Hepatocyte (in vitro differentiated cells): ENCODE data around the gene CHRNB1. TPM values are rescaled to one million over a fixed set of nuclear protein-coding genes. Genes with fewer than 3 reads are reported as not detected.
A peak's percentile ranks its signal among the peaks of the same experiment; 100 is the strongest.

Experiments used
- DNase-seq: peaks from one replicate; pipeline ENCODE4 v3.0.0-alpha.2; 2016; ENCODE audit warnings: low spot score
- H2AFZ ChIP-seq: fragments of 200-600 bp; sonication (generic); 2 replicates; pipeline ENCODE4 v1.6.0; 2016; ENCODE audit warnings: antibody characterized with exemption, mild to moderate bottlenecking
- H3K27ac ChIP-seq: fragments of 200-600 bp; sonication (generic); 2 replicates; pipeline ENCODE4 v1.5.1; 2016; ENCODE audit warnings: mild to moderate bottlenecking
- H3K27me3 ChIP-seq: fragments of 200-600 bp; sonication (generic); 2 replicates; pipeline ENCODE4 v1.6.1; 2016
- H3K36me3 ChIP-seq: fragments of 200-600 bp; sonication (generic); replicated peaks from 2 replicates; pipeline ENCODE4 v1.5.1; 2016; ENCODE audit warnings: low read depth; ENCODE audit not compliant: insufficient read depth
- H3K4me1 ChIP-seq: fragments of 200-600 bp; sonication (generic); 2 replicates; pipeline ENCODE4 v1.5.1; 2016; ENCODE audit warnings: mild to moderate bottlenecking, moderate library complexity; ENCODE audit not compliant: insufficient read depth
- H3K4me2 ChIP-seq: fragments of 200-600 bp; sonication (generic); 2 replicates; pipeline ENCODE4 v1.6.0; 2016
- H3K4me3 ChIP-seq: fragments of 200-600 bp; sonication (generic); 2 replicates; pipeline ENCODE4 v1.5.1; 2016; ENCODE audit warnings: mild to moderate bottlenecking
- H3K79me2 ChIP-seq: fragments of 200-600 bp; sonication (generic); 2 replicates; pipeline ENCODE4 v1.6.0; 2017; ENCODE audit warnings: mild to moderate bottlenecking
- H3K9me2 ChIP-seq: fragments of 200-600 bp; sonication (generic); replicated peaks from 2 replicates; pipeline ENCODE4 v1.6.0; 2017; ENCODE audit warnings: mild to moderate bottlenecking; ENCODE audit not compliant: insufficient read depth
- H3K9me3 ChIP-seq: fragments of 200-600 bp; sonication (generic); 2 replicates; pipeline ENCODE4 v1.5.1; 2016; ENCODE audit warnings: low read depth, mild to moderate bottlenecking
- H4K20me1 ChIP-seq: fragments of 200-600 bp; sonication (generic); 2 replicates; pipeline ENCODE4 v1.6.0; 2016; ENCODE audit warnings: mild to moderate bottlenecking; ENCODE audit not compliant: insufficient read depth, poor library complexity, severe bottlenecking
- EZH2 ChIP-seq: fragments of 200-600 bp; sonication (generic); IDR thresholded peaks from 2 replicates; pipeline ENCODE4 v1.6.1; 2016; ENCODE audit warnings: antibody characterized with exemption, mild to moderate bottlenecking, borderline replicate concordance
- EZH2phosphoT487 ChIP-seq: fragments of 200-600 bp; sonication (generic); IDR thresholded peaks from one replicate; pipeline ENCODE4 v1.6.1; 2018; ENCODE audit warnings: antibody characterized with exemption, mild to moderate bottlenecking, low read depth, moderate library complexity; ENCODE audit not compliant: unreplicated experiment, severe bottlenecking
- WGBS: methylation state at CpG from one replicate; pipeline ENCODE4 v1.1.6; 2016; ENCODE audit warnings: low lambda C conversion rate; ENCODE audit errors: missing lambda C conversion rate; 5-methylcytosine and 5-hydroxymethylcytosine counted together
- polyA plus RNA-seq: library from polyadenylated mRNA; unstranded; fragments of >200 nt; fragmentation: Nextera tagmentation; extraction: Ambion mirVana; gene quantifications from 2 replicates; pipeline ENCODE4 v1.2.1, GENCODE V29; 2016
- total RNA-seq: library from RNA; depleted of rRNA; stranded (reverse); fragments of >200 nt; gene quantifications from 2 replicates; pipeline ENCODE4 v1.2.3, GENCODE V29; 2014
- TF ChIP-seq, protein P1 (sequence below): fragments of 200-600 bp; sonication (generic); IDR thresholded peaks from 2 replicates; pipeline ENCODE4 v1.5.1; 2016; ENCODE audit warnings: antibody characterized with exemption, mild to moderate bottlenecking; ENCODE audit not compliant: poor library complexity

Gene CHRNB1
- total and polyA plus RNA-seq, 2 experiments from 2014 or later, result 10.9 to 17.5 TPM

DNA sequence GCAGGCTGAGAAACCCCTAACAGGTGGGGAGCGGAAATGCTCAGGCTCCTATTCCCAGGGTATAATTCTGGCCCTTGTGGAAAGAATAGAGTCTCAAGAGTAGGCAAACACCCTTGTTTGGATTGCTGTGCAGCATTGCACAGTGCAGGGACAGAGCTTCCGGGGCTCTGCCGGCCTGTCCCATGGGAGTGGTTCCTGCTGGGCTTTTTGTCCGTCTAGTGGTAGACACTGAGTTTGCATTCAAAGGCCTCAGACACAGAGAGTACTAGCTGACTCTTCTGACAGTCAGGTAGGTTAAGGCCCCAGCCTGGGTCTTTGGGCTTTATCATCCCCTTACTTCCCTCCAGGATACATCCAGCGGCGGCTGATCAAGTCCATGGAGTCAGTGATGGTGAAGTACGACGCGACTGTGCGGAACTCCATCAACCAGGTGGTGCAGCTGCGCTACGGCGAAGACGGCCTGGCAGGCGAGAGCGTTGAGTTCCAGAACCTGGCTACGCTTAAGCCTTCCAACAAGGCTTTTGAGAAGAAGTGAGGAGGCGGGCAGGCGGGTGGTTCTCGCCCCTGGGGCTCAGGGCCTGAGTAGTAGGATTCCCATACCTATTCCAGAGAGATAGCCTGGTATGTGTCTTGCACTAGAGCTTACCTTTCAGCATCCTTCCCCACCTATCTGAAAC is 57.4 kb downstream of the CHRNB1 start:
- Histone ChIP-seq H3K4me3 (no peak overlapping the region), H3K4me2 (no peak overlapping the region), H3K9me2 (no peaks in the 10 kb centered on the region), H3K9me3 (no peaks in the 10 kb centered on the region), H2AFZ (no peak overlapping the region), H3K79me2 (peaks cover 5% of the 10 kb centered on the region), H3K4me1 (no peaks in the 10 kb centered on the region), H3K27ac (no peak overlapping the region), H3K36me3 (peaks cover 4% of the 10 kb centered on the region), H4K20me1 (no peaks in the 10 kb centered on the region), H3K27me3 (no peaks in the 10 kb centered on the region)
- 96% methylated on average over 20 of the region's 20 CpGs for WGBS
- DNase-seq, result no peak
- TF ChIP-seq EZH2phosphoT487, result no peak
- TF ChIP-seq, protein P1, sequence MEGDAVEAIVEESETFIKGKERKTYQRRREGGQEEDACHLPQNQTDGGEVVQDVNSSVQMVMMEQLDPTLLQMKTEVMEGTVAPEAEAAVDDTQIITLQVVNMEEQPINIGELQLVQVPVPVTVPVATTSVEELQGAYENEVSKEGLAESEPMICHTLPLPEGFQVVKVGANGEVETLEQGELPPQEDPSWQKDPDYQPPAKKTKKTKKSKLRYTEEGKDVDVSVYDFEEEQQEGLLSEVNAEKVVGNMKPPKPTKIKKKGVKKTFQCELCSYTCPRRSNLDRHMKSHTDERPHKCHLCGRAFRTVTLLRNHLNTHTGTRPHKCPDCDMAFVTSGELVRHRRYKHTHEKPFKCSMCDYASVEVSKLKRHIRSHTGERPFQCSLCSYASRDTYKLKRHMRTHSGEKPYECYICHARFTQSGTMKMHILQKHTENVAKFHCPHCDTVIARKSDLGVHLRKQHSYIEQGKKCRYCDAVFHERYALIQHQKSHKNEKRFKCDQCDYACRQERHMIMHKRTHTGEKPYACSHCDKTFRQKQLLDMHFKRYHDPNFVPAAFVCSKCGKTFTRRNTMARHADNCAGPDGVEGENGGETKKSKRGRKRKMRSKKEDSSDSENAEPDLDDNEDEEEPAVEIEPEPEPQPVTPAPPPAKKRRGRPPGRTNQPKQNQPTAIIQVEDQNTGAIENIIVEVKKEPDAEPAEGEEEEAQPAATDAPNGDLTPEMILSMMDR, result no peak
- TF ChIP-seq EZH2, result no peak

DNA sequence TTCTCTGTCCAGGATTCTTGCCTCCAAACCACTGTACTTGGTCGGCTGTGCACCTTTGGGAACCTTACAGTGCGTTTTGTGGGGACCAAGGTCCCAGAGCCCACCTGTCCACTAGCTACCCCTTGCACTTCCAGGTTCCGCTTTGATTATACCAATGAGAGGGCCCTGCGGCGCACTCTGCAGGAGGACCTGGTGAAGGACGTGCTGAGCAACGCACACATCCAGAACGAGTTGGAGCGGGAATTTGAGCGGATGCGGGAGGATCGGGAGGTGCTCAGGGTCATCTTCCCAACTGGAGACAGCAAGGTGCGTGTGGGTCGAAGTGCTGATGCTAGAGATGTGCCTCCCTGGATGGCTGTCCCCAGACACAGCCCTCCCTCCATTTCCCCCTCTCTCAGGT is 58.1 kb downstream of the CHRNB1 start:
- Histone ChIP-seq H2AFZ (no peak overlapping the region), H3K27me3 (no peaks in the 10 kb centered on the region), H3K4me2 (no peak overlapping the region), H3K9me3 (no peaks in the 10 kb centered on the region), H3K36me3 (peaks cover 4% of the 10 kb centered on the region), H3K9me2 (no peaks in the 10 kb centered on the region), H3K27ac (no peak overlapping the region), H3K4me3 (no peak overlapping the region), H3K4me1 (no peaks in the 10 kb centered on the region), H4K20me1 (no peaks in the 10 kb centered on the region), H3K79me2 (peaks cover 5% of the 10 kb centered on the region)
- 91% methylated on average over 14 of the region's 14 CpGs for WGBS
- TF ChIP-seq, protein P1, result peak; percentile 13
- no peak for TF ChIP-seq EZH2phosphoT487
- no peak for DNase-seq

DNA sequence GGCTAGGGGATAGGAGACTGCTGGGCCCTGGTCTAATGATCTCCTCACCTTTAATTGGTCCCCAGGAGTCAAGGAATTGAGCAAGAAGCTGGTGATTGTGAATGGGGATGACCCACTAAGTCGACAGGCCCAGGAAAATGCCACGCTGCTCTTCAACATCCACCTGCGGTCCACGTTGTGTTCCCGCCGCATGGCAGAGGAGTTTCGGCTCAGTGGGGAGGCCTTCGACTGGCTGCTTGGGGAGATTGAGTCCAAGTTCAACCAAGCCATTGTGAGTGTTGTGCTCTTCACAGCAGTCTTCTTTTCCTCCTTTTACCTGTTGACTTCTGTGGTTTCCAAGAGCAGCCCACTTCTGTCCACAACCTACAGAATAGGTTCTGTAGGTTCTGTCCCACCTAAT is 58.7 kb downstream of the CHRNB1 start:
- Histone ChIP-seq H3K36me3 (peaks cover 4% of the 10 kb centered on the region), H3K4me1 (no peaks in the 10 kb centered on the region), H3K4me3 (no peak overlapping the region), H3K9me3 (no peaks in the 10 kb centered on the region), H3K79me2 (peaks cover 5% of the 10 kb centered on the region), H3K27me3 (no peaks in the 10 kb centered on the region), H3K4me2 (no peak overlapping the region), H2AFZ (no peak overlapping the region), H3K27ac (no peak overlapping the region), H4K20me1 (no peaks in the 10 kb centered on the region), H3K9me2 (no peaks in the 10 kb centered on the region)
- TF ChIP-seq EZH2 (no peak), EZH2phosphoT487 (no peak)
- TF ChIP-seq, protein P1, result no peak
- DNase-seq, result no peak
- WGBS, result 98% methylated on average over 8 of the region's 8 CpGs

Other genes starting within 250 kb of the CHRNB1 start
Only the 30 nearest of the 40 such genes appear.
- 169 and 197 TPM in 2 replicates for gene CLDN7, start 182.6 kb upstream of the CHRNB1 start, total RNA-seq
- 290 and 341 TPM in 2 replicates for gene CLDN7, start 182.6 kb upstream of the CHRNB1 start, polyA plus RNA-seq
- 0.88 and 1.6 TPM in 2 replicates for gene SLC2A4, start 163.3 kb upstream of the CHRNB1 start, total RNA-seq
- 0.42 and 0.89 TPM in 2 replicates for gene SLC2A4, start 163.3 kb upstream of the CHRNB1 start, polyA plus RNA-seq
- 1.4 and 1.7 TPM in 2 replicates for gene YBX2, start 150.4 kb upstream of the CHRNB1 start, total RNA-seq
- gene YBX2, start 150.4 kb upstream of the CHRNB1 start, polyA plus RNA-seq, result 1.3 and 3.0 TPM in 2 replicates
- 267 and 331 TPM in 2 replicates for gene EIF5A, start 137.4 kb upstream of the CHRNB1 start, total RNA-seq
- 693 and 747 TPM in 2 replicates for gene EIF5A, start 137.4 kb upstream of the CHRNB1 start, polyA plus RNA-seq
- gene GPS2, start 129.7 kb upstream of the CHRNB1 start, total RNA-seq, result 34.5 and 50.3 TPM in 2 replicates
- gene GPS2, start 129.7 kb upstream of the CHRNB1 start, polyA plus RNA-seq, result 103 and 111 TPM in 2 replicates
- 9.2 and 9.6 TPM in 2 replicates for gene NEURL4, start 115.7 kb upstream of the CHRNB1 start, total RNA-seq
- gene NEURL4, start 115.7 kb upstream of the CHRNB1 start, polyA plus RNA-seq, result 9.5 and 13.9 TPM in 2 replicates
- not detected in 2 replicates for gene ACAP1, start 108.5 kb upstream of the CHRNB1 start, total RNA-seq
- gene ACAP1, start 108.5 kb upstream of the CHRNB1 start, polyA plus RNA-seq, result 10.2 and 14.6 TPM in 2 replicates
- gene KCTD11, start 92.9 kb upstream of the CHRNB1 start, total RNA-seq, result 9.2 and 12.4 TPM in 2 replicates
- 14.1 and 19.6 TPM in 2 replicates for gene KCTD11, start 92.9 kb upstream of the CHRNB1 start, polyA plus RNA-seq
- not detected in 2 replicates for gene TMEM95, start 89.9 kb upstream of the CHRNB1 start, total RNA-seq
- gene TMEM95, start 89.9 kb upstream of the CHRNB1 start, polyA plus RNA-seq, result not detected in 2 replicates
- 8.4 and 11.4 TPM in 2 replicates for gene TNK1, start 64.0 kb upstream of the CHRNB1 start, total RNA-seq
- 8.9 and 10.2 TPM in 2 replicates for gene TNK1, start 64.0 kb upstream of the CHRNB1 start, polyA plus RNA-seq
- gene PLSCR3, start 50.5 kb upstream of the CHRNB1 start, total RNA-seq, result 11.8 and 17.6 TPM in 2 replicates
- 58.0 and 59.6 TPM in 2 replicates for gene PLSCR3, start 50.5 kb upstream of the CHRNB1 start, polyA plus RNA-seq
- gene TMEM256, start 41.0 kb upstream of the CHRNB1 start, total RNA-seq, result 109 and 118 TPM in 2 replicates
- 105 and 109 TPM in 2 replicates for gene TMEM256, start 41.0 kb upstream of the CHRNB1 start, polyA plus RNA-seq
- gene NLGN2, start 37.2 kb upstream of the CHRNB1 start, total RNA-seq, result 4.1 and 7.2 TPM in 2 replicates
- gene NLGN2, start 37.2 kb upstream of the CHRNB1 start, polyA plus RNA-seq, result 4.3 and 6.6 TPM in 2 replicates
- gene SPEM1, start 24.7 kb upstream of the CHRNB1 start, total RNA-seq, result not detected in 2 replicates
- 0.21 TPM in 1 of 2 replicates, not detected in the other for gene SPEM1, start 24.7 kb upstream of the CHRNB1 start, polyA plus RNA-seq
- gene SPEM2, start 19.4 kb upstream of the CHRNB1 start, total RNA-seq, result not detected in 2 replicates
- gene SPEM2, start 19.4 kb upstream of the CHRNB1 start, polyA plus RNA-seq, result not detected in 2 replicates
- not detected in 2 replicates for gene SPEM3, start 16.2 kb upstream of the CHRNB1 start, total RNA-seq
- not detected in 2 replicates for gene SPEM3, start 16.2 kb upstream of the CHRNB1 start, polyA plus RNA-seq
- gene TMEM102, start 9.6 kb upstream of the CHRNB1 start, total RNA-seq, result 12.3 and 12.5 TPM in 2 replicates
- 13.7 and 13.9 TPM in 2 replicates for gene TMEM102, start 9.6 kb upstream of the CHRNB1 start, polyA plus RNA-seq
- gene FGF11, start 5.5 kb upstream of the CHRNB1 start, total RNA-seq, result 1.4 and 2.7 TPM in 2 replicates
- gene FGF11, start 5.5 kb upstream of the CHRNB1 start, polyA plus RNA-seq, result 3.6 and 3.8 TPM in 2 replicates
- gene ZBTB4, start 34.6 kb downstream of the CHRNB1 start, total RNA-seq, result 22.7 and 27.1 TPM in 2 replicates
- gene ZBTB4, start 34.6 kb downstream of the CHRNB1 start, polyA plus RNA-seq, result 20.8 and 21.5 TPM in 2 replicates
- gene SLC35G6, start 36.4 kb downstream of the CHRNB1 start, total RNA-seq, result 0.24 TPM in 1 of 2 replicates, not detected in the other
- gene SLC35G6, start 36.4 kb downstream of the CHRNB1 start, polyA plus RNA-seq, result 0.30 and 0.44 TPM in 2 replicates
- gene POLR2A, start 39.3 kb downstream of the CHRNB1 start, total RNA-seq, result 50.2 and 74.5 TPM in 2 replicates
- gene POLR2A, start 39.3 kb downstream of the CHRNB1 start, polyA plus RNA-seq, result 96.3 and 98.1 TPM in 2 replicates
- gene TNFSF12, start 104.0 kb downstream of the CHRNB1 start, total RNA-seq, result 4.5 and 7.3 TPM in 2 replicates
- gene TNFSF12, start 104.0 kb downstream of the CHRNB1 start, polyA plus RNA-seq, result 8.0 and 11.3 TPM in 2 replicates
- 0.90 and 11.0 TPM in 2 replicates for gene TNFSF13, start 113.7 kb downstream of the CHRNB1 start, total RNA-seq
- 2.4 and 5.4 TPM in 2 replicates for gene TNFSF13, start 113.7 kb downstream of the CHRNB1 start, polyA plus RNA-seq
- gene SENP3, start 116.9 kb downstream of the CHRNB1 start, total RNA-seq, result 61.1 and 71.2 TPM in 2 replicates
- 33.7 and 35.4 TPM in 2 replicates for gene SENP3, start 116.9 kb downstream of the CHRNB1 start, polyA plus RNA-seq
- 64.0 and 75.5 TPM in 2 replicates for gene CD68, start 134.6 kb downstream of the CHRNB1 start, total RNA-seq
- 80.4 and 82.6 TPM in 2 replicates for gene CD68, start 134.6 kb downstream of the CHRNB1 start, polyA plus RNA-seq
- gene MPDU1, start 138.8 kb downstream of the CHRNB1 start, total RNA-seq, result 201 and 234 TPM in 2 replicates
- 109 and 113 TPM in 2 replicates for gene MPDU1, start 138.8 kb downstream of the CHRNB1 start, polyA plus RNA-seq
- 0.13 and 0.44 TPM in 2 replicates for gene SOX15, start 145.0 kb downstream of the CHRNB1 start, total RNA-seq
- gene SOX15, start 145.0 kb downstream of the CHRNB1 start, polyA plus RNA-seq, result 0.89 and 0.95 TPM in 2 replicates
- 33.0 and 33.7 TPM in 2 replicates for gene FXR2, start 169.8 kb downstream of the CHRNB1 start, total RNA-seq
- gene FXR2, start 169.8 kb downstream of the CHRNB1 start, polyA plus RNA-seq, result 33.8 and 41.6 TPM in 2 replicates
- gene SAT2, start 182.8 kb downstream of the CHRNB1 start, total RNA-seq, result 114 and 130 TPM in 2 replicates
- 128 and 138 TPM in 2 replicates for gene SAT2, start 182.8 kb downstream of the CHRNB1 start, polyA plus RNA-seq
- 6.1 and 9.0 TPM in 2 replicates for gene SHBG, start 185.1 kb downstream of the CHRNB1 start, total RNA-seq
- gene SHBG, start 185.1 kb downstream of the CHRNB1 start, polyA plus RNA-seq, result 5.3 and 10.0 TPM in 2 replicates